Osteoblast (primary cell): Measurements from ENCODE around the gene CASP9. TPM values are rescaled to one million over a fixed set of nuclear protein-coding genes. Genes with fewer than 3 reads are reported as not detected.

Experiments
- DNase-seq: peaks from one replicate; pipeline ENCODE4 v3.0.0; 2011; ENCODE audit warnings: low spot score, mixed read lengths; ENCODE audit not compliant: insufficient read length; ENCODE audit errors: missing footprints
- H2AFZ ChIP-seq: 2 replicates; pipeline ENCODE4 v1.6.0; 2011; ENCODE audit warnings: mild to moderate bottlenecking, low read length
- H3K27ac ChIP-seq: 2 replicates; pipeline ENCODE4 v1.5.1; 2011; ENCODE audit warnings: mild to moderate bottlenecking, low read depth, low read length, moderate library complexity
- H3K27me3 ChIP-seq: 2 replicates; pipeline ENCODE4 v1.6.0; 2012; ENCODE audit warnings: mild to moderate bottlenecking, control low read depth, inconsistent platforms, low read length, moderate library complexity; ENCODE audit not compliant: insufficient read depth
- H3K36me3 ChIP-seq: 2 replicates; pipeline ENCODE4 v1.5.1; 2011; ENCODE audit warnings: mild to moderate bottlenecking, low read length, control low read depth, moderate library complexity; ENCODE audit not compliant: insufficient read depth
- H3K4me1 ChIP-seq: 2 replicates; pipeline ENCODE4 v1.5.1; 2011; ENCODE audit warnings: mild to moderate bottlenecking, low read length, control low read depth, moderate library complexity; ENCODE audit not compliant: insufficient read depth
- H3K4me2 ChIP-seq: 2 replicates; pipeline ENCODE4 v1.6.0; 2011; ENCODE audit warnings: mild to moderate bottlenecking, low read length; ENCODE audit not compliant: insufficient read depth
- H3K4me3 ChIP-seq: fragments of 200-600 bp; sonication (generic); 3 replicates; pipeline ENCODE4 v1.5.1; 2012; ENCODE audit warnings: mild to moderate bottlenecking, low read length, inconsistent platforms; ENCODE audit not compliant: insufficient read depth
- H3K79me2 ChIP-seq: 2 replicates; pipeline ENCODE4 v1.6.0; 2012; ENCODE audit warnings: mild to moderate bottlenecking, low read length, control low read depth, inconsistent platforms; ENCODE audit not compliant: insufficient read depth
- H3K9me3 ChIP-seq: 2 replicates; pipeline ENCODE4 v1.5.1; 2011; ENCODE audit warnings: low read depth, low read length, control low read depth
- H4K20me1 ChIP-seq: 2 replicates; pipeline ENCODE4 v1.6.0; 2012; ENCODE audit warnings: mild to moderate bottlenecking, low read length, control low read depth; ENCODE audit not compliant: insufficient read depth
- CTCF ChIP-seq: IDR thresholded peaks from 2 replicates; pipeline ENCODE4 v1.5.1; 2011; ENCODE audit warnings: mild to moderate bottlenecking, low read depth, low read length, moderate library complexity; ENCODE audit errors: extremely low read depth
- total RNA-seq: library from RNA; depleted of rRNA; stranded (reverse); fragments of >200 nt; gene quantifications from 2 replicates; pipeline ENCODE4 v1.2.3, GENCODE V29; 2012

The CASP9 gene
- total RNA-seq, 1 donor = 10.9 TPM

- DNase-seq = no peak
- H3K4me2 ChIP-seq = no peak overlapping the region
- H3K27me3 ChIP-seq = no peaks in the 10 kb centered on the region
- no peaks in the 10 kb centered on the region for H3K79me2 ChIP-seq
- H3K27ac ChIP-seq = peak overlapping the region; percentile 63
- H3K9me3 ChIP-seq = no peaks in the 10 kb centered on the region
- H3K4me1 ChIP-seq = peaks cover 13% of the 10 kb centered on the region
- H3K36me3 ChIP-seq = peaks cover 56% of the 10 kb centered on the region
- no peak overlapping the region for H2AFZ ChIP-seq
- TF ChIP-seq CTCF = no peak
- H4K20me1 ChIP-seq = no peaks in the 10 kb centered on the region
- H3K4me3 ChIP-seq = no peak overlapping the region
These were observed 16.2 kb upstream of the CASP9 start for GRCh38 chr1:15540186-15540585.

GRCh38 chr1:15538771-15539170 lies 14.8 kb upstream of the CASP9 start:
- TF ChIP-seq CTCF = no peak
- peaks cover 57% of the 10 kb centered on the region for H3K36me3 ChIP-seq

GRCh38 chr1:15531682-15532081 lies 7.7 kb upstream of the CASP9 start:
- H3K36me3 ChIP-seq = peaks cover 37% of the 10 kb centered on the region
- H3K4me3 ChIP-seq = no peak overlapping the region
- no peak for TF ChIP-seq CTCF
- peaks cover 17% of the 10 kb centered on the region for H3K4me1 ChIP-seq
- H3K27ac ChIP-seq = no peak overlapping the region
- H2AFZ ChIP-seq = no peak overlapping the region
- peaks cover 2% of the 10 kb centered on the region for H4K20me1 ChIP-seq
- H3K9me3 ChIP-seq = no peaks in the 10 kb centered on the region
- H3K79me2 ChIP-seq = peaks cover 45% of the 10 kb centered on the region
- no peaks in the 10 kb centered on the region for H3K27me3 ChIP-seq
- no peak overlapping the region for H3K4me2 ChIP-seq
- no peak for DNase-seq

More at GRCh38 chr1:15538771-15539170, 14.8 kb upstream of the CASP9 start:
- H3K79me2 ChIP-seq = peaks cover 4% of the 10 kb centered on the region
- H3K4me2 ChIP-seq = no peak overlapping the region
- peak; percentile 22 for DNase-seq
- H3K4me1 ChIP-seq = peaks cover 13% of the 10 kb centered on the region
- H3K27ac ChIP-seq = no peak overlapping the region
- H3K4me3 ChIP-seq = no peak overlapping the region
- H4K20me1 ChIP-seq = peaks cover 2% of the 10 kb centered on the region
- no peak overlapping the region for H2AFZ ChIP-seq
- H3K9me3 ChIP-seq = no peaks in the 10 kb centered on the region
- H3K27me3 ChIP-seq = no peaks in the 10 kb centered on the region

- H3K27ac ChIP-seq = no peak overlapping the region
- H4K20me1 ChIP-seq = peaks cover 2% of the 10 kb centered on the region
- peaks cover 31% of the 10 kb centered on the region for H3K36me3 ChIP-seq
- H3K9me3 ChIP-seq = no peaks in the 10 kb centered on the region
- peaks cover 21% of the 10 kb centered on the region for H3K4me1 ChIP-seq
- H3K79me2 ChIP-seq = peaks cover 45% of the 10 kb centered on the region
- no peaks in the 10 kb centered on the region for H3K27me3 ChIP-seq
- H2AFZ ChIP-seq = no peak overlapping the region
- no peak overlapping the region for H3K4me2 ChIP-seq
- DNase-seq = no peak
- no peak for TF ChIP-seq CTCF
- H3K4me3 ChIP-seq = no peak overlapping the region
These were observed 7.0 kb upstream of the CASP9 start for GRCh38 chr1:15531003-15531402.
